K562 (cell line): ENCODE data around the gene PFN3. TPM values are rescaled to one million over a fixed set of nuclear protein-coding genes. Genes with fewer than 3 reads are reported as not detected.
A peak's percentile ranks its signal among the peaks of the same experiment; 100 is the strongest.

ENCODE experiments used
- CHD2 ChIP-seq: IDR thresholded peaks from 2 replicates; pipeline ENCODE4 v1.6.1; 2011; ENCODE audit warnings: low read depth, low read length
- MCM2 ChIP-seq: fragments of 450-650 bp; IDR thresholded peaks from 2 replicates; pipeline ENCODE4 v1.6.1; 2017; ENCODE audit warnings: low read depth, mild to moderate bottlenecking
- MGA ChIP-seq: fragments of 450-650 bp; IDR thresholded peaks from 2 replicates; pipeline ENCODE4 v1.6.1; 2016; ENCODE audit warnings: mild to moderate bottlenecking, moderate library complexity
- MTA2 ChIP-seq: fragments of 450-650 bp; IDR thresholded peaks from 2 replicates; pipeline ENCODE4 v1.6.1; 2016; ENCODE audit warnings: low read depth
- POLR2G ChIP-seq: fragments of 200-400 bp; formaldehyde crosslinking; IDR thresholded peaks from 2 replicates; pipeline ENCODE4 v1.6.1; 2017; ENCODE audit warnings: low read depth, mild to moderate bottlenecking, antibody characterized with exemption, low read length, moderate library complexity
- RBFOX2 ChIP-seq: fragments of 200-400 bp; formaldehyde crosslinking; IDR thresholded peaks from 2 replicates; pipeline ENCODE4 v1.6.1; 2017; ENCODE audit warnings: low read depth, mild to moderate bottlenecking, low read length, moderate library complexity
- SPI1 ChIP-seq: IDR thresholded peaks from 2 replicates; pipeline ENCODE4 v1.6.1; 2011; ENCODE audit warnings: low read depth, low read length, control low read depth, borderline replicate concordance
- THRAP3 ChIP-seq: fragments of 450-650 bp; IDR thresholded peaks from 2 replicates; pipeline ENCODE4 v1.6.1; 2016; ENCODE audit warnings: mild to moderate bottlenecking, inconsistent platforms, borderline replicate concordance
- ZBTB7A ChIP-seq: IDR thresholded peaks from 2 replicates; pipeline ENCODE4 v1.6.1; 2011; ENCODE audit warnings: low read depth, mild to moderate bottlenecking, low read length, moderate library complexity, borderline replicate concordance; ENCODE audit not compliant: control insufficient read depth
- ZFP36 ChIP-seq: fragments of 150-350 bp; IDR thresholded peaks from 2 replicates; pipeline ENCODE4 v1.6.1; 2018; ENCODE audit warnings: low read length, low read depth; ENCODE audit not compliant: partially characterized antibody
- ZNF143 ChIP-seq: sonication (generic); formaldehyde crosslinking; IDR thresholded peaks from 2 replicates; pipeline ENCODE4 v1.9.0; 2022; ENCODE audit warnings: mild to moderate bottlenecking, missing genetic modification reagents
- polyA plus RNA-seq, 8 experiments: library from polyadenylated mRNA; depleted of rRNA in 4 of 8; stranded (reverse) in 5 of 8; unstranded in 3 of 8; fragments of >200 nt; fragmentation: Nextera tagmentation in 2 of 8; fragmentation: Illumina TruSeq in 1 of 8; extraction: Ambion mirVana in 2 of 8; extraction: Trizol in 1 of 8; gene quantifications; 2 replicates each; pipeline versions ENCODE4 v1.2.1 to v1.2.3, GENCODE V29; 2011 to 2014; ENCODE audit warnings: inconsistent platforms in 1 of 8, missing spikeins in 1 of 8
- total RNA-seq, 7 experiments: library from RNA; depleted of rRNA in 6 of 7; stranded (reverse); fragments of >200 nt in 6 of 7; fragmentation: Illumina TruSeq in 2 of 7; extraction: Trizol in 2 of 7; gene quantifications; 2 replicates each; pipeline versions ENCODE4 v1.2.1 to v1.2.3, GENCODE V29; 2011 to 2021; ENCODE audit warnings: low replicate concordance in 1 of 7

PFN3 gene
- total and polyA plus RNA-seq, 9 of the 15 experiments (the other 6 are each of a cell fraction or from before 2014, with no cell fraction given) = not detected

GRCh38 chr5:177431317-177432142, 31.1 kb upstream of the PFN3 start (continued):
- TF ChIP-seq MGA (no peak), CHD2 (no peak), RBFOX2 (peak; percentile 65), ZFP36 (peak; percentile 35), MTA2 (no peak), POLR2G (peak; percentile 63), SPI1 (no peak), MCM2 (no peak), ZNF143 (CRISPR knock-in tag) (no peak), ZBTB7A (peak; percentile 20; the same call in 1 of the 2 replicates), THRAP3 (no peak)
